Calu3 (cell line): Measurements from ENCODE around the gene SPATA4. TPM values are rescaled to one million over a fixed set of nuclear protein-coding genes. Genes with fewer than 3 reads are reported as not detected.

Experiments
- BruUV-seq: library from RNA; stranded (reverse); fragments of 400-500 nt; replicated peaks from 2 replicates; lab custom pipeline; 2021; lab: Mats Ljungman, UMichigan
- CTCF ChIA-PET: fragments of 300-600 bp; sonication (Branson Sonifier 250); formaldehyde crosslinking; loops from one replicate; lab custom pipeline; 2022; ENCODE audit warnings: antibody characterized with exemption; lab: Charles Lee
- DNase-seq: peaks from one replicate; pipeline ENCODE4 v3.0.0; 2022
- H3K27ac Mint-ChIP-seq: one replicate; pipeline ENCODE4 v1.8.0; 2022; ENCODE audit warnings: mixed read lengths; ENCODE audit not compliant: unreplicated experiment
- H3K27me3 Mint-ChIP-seq: one replicate; pipeline ENCODE4 v1.8.0; 2022; ENCODE audit warnings: mixed read lengths; ENCODE audit not compliant: unreplicated experiment
- H3K36me3 Mint-ChIP-seq: one replicate; pipeline ENCODE4 v1.8.0; 2022; ENCODE audit warnings: mild to moderate bottlenecking, moderate library complexity, mixed read lengths; ENCODE audit not compliant: insufficient read depth, unreplicated experiment
- H3K4me1 Mint-ChIP-seq: one replicate; pipeline ENCODE4 v1.8.0; 2022; ENCODE audit warnings: mild to moderate bottlenecking, low read depth, mixed read lengths; ENCODE audit not compliant: unreplicated experiment
- H3K4me3 Mint-ChIP-seq: one replicate; pipeline ENCODE4 v1.8.0; 2022; ENCODE audit warnings: mild to moderate bottlenecking, low read depth, moderate library complexity, mixed read lengths; ENCODE audit not compliant: unreplicated experiment
- H3K9me3 Mint-ChIP-seq: one replicate; pipeline ENCODE4 v1.8.0; 2022; ENCODE audit warnings: low read depth, mixed read lengths; ENCODE audit not compliant: unreplicated experiment
- intact Hi-C: fragments of 100-400 bp; cut with micrococcal nuclease; formaldehyde crosslinking; loops from one replicate; pipeline ENCODE4 v1.10.0; 2022; ENCODE audit not compliant: unreplicated experiment
- total RNA-seq: library from RNA; stranded (reverse); gene quantifications from 2 replicates; pipeline ENCODE4 v1.2.3, GENCODE V29; 2022
- TF ChIP-seq, protein P1 (sequence below): fragments of 200-600 bp; IDR thresholded peaks from one replicate; pipeline ENCODE4 v1.8.0; 2022; ENCODE audit warnings: antibody characterized with exemption; ENCODE audit not compliant: unreplicated experiment

The SPATA4 gene
- total RNA-seq, 1 experiment from 2014 or later: not detected

DNA sequence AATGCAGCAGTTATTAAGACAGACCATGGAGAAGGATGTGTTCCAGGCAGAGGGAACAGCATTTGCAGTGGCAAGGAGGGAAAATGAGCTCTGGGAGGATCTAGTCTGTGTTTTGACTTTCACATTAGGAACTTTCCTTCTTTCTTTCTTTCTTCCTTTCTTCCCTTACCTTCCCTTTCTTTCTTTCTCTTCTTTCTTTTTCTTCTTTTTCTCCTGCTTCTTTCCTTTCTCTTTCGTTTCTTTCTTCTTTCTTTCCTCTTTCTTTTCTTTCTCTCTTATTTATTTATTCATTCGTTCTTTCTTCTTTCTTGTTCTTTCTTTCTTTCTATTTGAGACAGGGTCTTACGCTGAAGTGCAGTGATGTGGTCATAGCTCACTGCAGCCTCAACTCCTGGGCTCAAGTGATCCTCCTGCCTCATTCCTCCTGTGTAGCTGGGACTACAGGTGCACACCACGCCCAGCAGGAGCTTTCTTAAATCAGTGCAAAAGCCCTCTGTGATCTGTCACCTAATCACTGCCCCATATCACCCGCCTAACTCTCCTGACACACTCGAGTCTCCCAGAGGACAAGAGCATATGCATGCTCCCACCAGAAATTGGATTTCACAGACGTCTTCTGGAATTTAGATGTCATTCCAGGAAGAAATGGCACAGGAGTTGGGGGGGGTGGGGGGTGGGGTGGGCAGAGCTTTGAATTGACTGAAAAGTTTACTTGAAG lies 15.4 kb upstream of the SPATA4 start:
- Mint-ChIP-seq H3K9me3 (no peaks in the 10 kb centered on the region), H3K27me3 (peaks cover 17% of the 10 kb centered on the region), H3K36me3 (no peaks in the 10 kb centered on the region), H3K27ac (no peak overlapping the region), H3K4me3 (no peak overlapping the region), H3K4me1 (no peaks in the 10 kb centered on the region)
- CTCF ChIA-PET: interaction anchor here (0.7 kb wide), 1 partner anchor 25 kb away, joined by 6 read pairs; no protein-coding TSS in a partner anchor
- TF ChIP-seq, protein P1, sequence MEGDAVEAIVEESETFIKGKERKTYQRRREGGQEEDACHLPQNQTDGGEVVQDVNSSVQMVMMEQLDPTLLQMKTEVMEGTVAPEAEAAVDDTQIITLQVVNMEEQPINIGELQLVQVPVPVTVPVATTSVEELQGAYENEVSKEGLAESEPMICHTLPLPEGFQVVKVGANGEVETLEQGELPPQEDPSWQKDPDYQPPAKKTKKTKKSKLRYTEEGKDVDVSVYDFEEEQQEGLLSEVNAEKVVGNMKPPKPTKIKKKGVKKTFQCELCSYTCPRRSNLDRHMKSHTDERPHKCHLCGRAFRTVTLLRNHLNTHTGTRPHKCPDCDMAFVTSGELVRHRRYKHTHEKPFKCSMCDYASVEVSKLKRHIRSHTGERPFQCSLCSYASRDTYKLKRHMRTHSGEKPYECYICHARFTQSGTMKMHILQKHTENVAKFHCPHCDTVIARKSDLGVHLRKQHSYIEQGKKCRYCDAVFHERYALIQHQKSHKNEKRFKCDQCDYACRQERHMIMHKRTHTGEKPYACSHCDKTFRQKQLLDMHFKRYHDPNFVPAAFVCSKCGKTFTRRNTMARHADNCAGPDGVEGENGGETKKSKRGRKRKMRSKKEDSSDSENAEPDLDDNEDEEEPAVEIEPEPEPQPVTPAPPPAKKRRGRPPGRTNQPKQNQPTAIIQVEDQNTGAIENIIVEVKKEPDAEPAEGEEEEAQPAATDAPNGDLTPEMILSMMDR: no peak
- intact Hi-C loops: no loop called here
- DNase-seq: no peak
- BruUV-seq: no TSS peak

DNA sequence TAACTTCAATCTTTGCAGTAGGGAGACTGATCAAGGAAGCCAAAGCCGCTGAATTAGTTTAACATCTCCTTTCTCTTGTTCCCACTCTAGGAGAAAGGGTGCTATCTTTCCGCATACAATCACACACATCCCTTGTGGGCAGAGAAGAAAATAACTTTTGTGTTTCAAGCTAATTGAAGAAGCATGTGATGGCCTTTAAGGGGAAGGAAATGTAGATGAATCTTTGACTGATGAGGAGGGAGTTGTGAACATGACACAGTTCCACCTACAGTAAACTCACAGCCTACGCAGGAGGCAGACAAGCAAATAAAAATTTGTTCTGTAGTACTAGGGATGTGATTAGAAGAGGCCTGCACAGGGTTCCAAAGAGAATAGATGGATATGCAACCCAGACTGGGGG lies 14.7 kb upstream of the SPATA4 start:
- no peak overlapping the region for H3K27ac Mint-ChIP-seq
- no TSS peak for BruUV-seq
- no peaks in the 10 kb centered on the region for H3K36me3 Mint-ChIP-seq
- peaks cover 21% of the 10 kb centered on the region for H3K27me3 Mint-ChIP-seq
- TF ChIP-seq, protein P1: no peak
- intact Hi-C loops: no loop called here
- CTCF ChIA-PET: no interaction called here
- H3K9me3 Mint-ChIP-seq: no peaks in the 10 kb centered on the region
- no peak for DNase-seq
- H3K4me3 Mint-ChIP-seq: no peak overlapping the region
- H3K4me1 Mint-ChIP-seq: no peaks in the 10 kb centered on the region

DNA sequence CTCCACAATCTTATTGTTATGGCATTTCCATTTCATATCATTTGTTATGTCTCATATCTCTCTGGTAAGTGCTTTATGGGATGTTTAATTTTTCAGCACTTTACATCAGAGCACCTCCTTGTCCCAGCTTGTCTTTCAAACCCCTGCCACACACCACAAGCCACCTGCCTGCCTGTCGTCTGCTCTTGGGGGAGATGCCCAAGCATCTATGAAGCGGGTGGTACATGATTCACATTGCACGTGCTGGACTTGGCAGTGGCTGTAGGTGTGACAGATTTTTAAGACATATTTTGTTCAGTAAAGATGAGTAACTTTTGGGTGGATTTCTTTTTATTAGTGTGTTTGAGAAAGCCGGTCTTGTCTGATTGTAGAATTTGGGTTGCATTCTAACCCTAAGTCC lies 14.2 kb upstream of the SPATA4 start:
- no TSS peak for BruUV-seq
- Mint-ChIP-seq H3K36me3 (no peaks in the 10 kb centered on the region), H3K27me3 (peaks cover 21% of the 10 kb centered on the region), H3K4me1 (no peaks in the 10 kb centered on the region), H3K4me3 (no peak overlapping the region), H3K9me3 (no peaks in the 10 kb centered on the region), H3K27ac (no peak overlapping the region)
- CTCF ChIA-PET: no interaction called here
- TF ChIP-seq, protein P1: no peak
- DNase-seq: no peak
- intact Hi-C loops: no loop called here

DNA sequence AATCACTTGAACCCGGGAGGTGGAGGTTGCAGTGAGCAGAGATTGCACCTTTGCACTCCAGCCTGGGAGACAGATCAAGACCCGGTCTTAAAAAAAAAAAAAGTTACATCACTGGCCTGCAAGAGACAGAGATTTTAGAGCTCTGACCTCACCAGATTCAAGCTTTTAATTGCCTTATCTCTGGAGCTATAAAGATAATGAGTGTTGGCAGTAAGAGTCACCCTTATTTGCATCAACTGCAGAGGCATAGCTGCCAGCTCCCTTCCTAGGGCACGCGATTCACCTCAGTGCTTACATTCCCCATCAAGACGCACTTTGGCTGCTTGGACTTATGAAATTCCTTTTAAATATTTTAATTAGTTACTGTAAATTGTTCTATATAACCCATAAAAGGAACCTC lies 12.5 kb upstream of the SPATA4 start:
- no peak for DNase-seq
- Mint-ChIP-seq H3K9me3 (no peaks in the 10 kb centered on the region), H3K27ac (no peak overlapping the region), H3K4me3 (no peak overlapping the region), H3K27me3 (peaks cover 21% of the 10 kb centered on the region), H3K4me1 (no peaks in the 10 kb centered on the region), H3K36me3 (no peaks in the 10 kb centered on the region)
- CTCF ChIA-PET: interaction anchor here (0.6 kb wide), 1 partner anchor 255 kb away, joined by 4 read pairs; no protein-coding TSS in a partner anchor
- TF ChIP-seq, protein P1: no peak
- BruUV-seq: no TSS peak
- intact Hi-C loops: no loop called here
